ENCODE results near the gene DHX16. TPM values are rescaled to one million over a fixed set of nuclear protein-coding genes. Genes with fewer than 3 reads are reported as not detected.

DHX16 gene
- total and polyA plus RNA-seq, 9 of the 15 experiments (the other 6 are each of a cell fraction or from before 2014, with no cell fraction given), result 14.6 to 66.1 (median 47.5) TPM

GRCh38 chr6:30689022-30689865 is 16.4 kb upstream of the DHX16 start (continued):
- TF ChIP-seq ZMIZ1 (IDR thresholded peaks at IDR 0.05; ENCODE audit: low read depth in 2 of 2, low read length in 2 of 2) (no peak), RFX7 (CRISPR knock-in tag; IDR thresholded peaks at IDR 0.05) (no peak), SRSF3 (IDR thresholded peaks at IDR 0.05; ENCODE audit: insufficient read depth, low read length) (no peak), ZNF444 (CRISPR knock-in tag; IDR thresholded peaks at IDR 0.05) (no peak), POLR2A (conservative IDR thresholded peaks at IDR 0.05) (peak; percentile 10; the same call in 1 of the 2 replicates), SMARCE1 (IDR thresholded peaks at IDR 0.05) (no peak), RFX1 (IDR thresholded peaks at IDR 0.05) (no peak), CREBBP (IDR thresholded peaks at IDR 0.05; ENCODE audit: low read depth, low read length) (no peak), KLF6 (CRISPR knock-in tag; IDR thresholded peaks at IDR 0.05; ENCODE audit: borderline replicate concordance) (no peak), MED1 (CRISPR knock-in tag; IDR thresholded peaks at IDR 0.05; ENCODE audit: borderline replicate concordance) (no peak)
- TF ChIP-seq, protein P1, sequence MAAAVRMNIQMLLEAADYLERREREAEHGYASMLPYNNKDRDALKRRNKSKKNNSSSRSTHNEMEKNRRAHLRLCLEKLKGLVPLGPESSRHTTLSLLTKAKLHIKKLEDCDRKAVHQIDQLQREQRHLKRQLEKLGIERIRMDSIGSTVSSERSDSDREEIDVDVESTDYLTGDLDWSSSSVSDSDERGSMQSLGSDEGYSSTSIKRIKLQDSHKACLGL (CRISPR knock-in tag; IDR thresholded peaks at IDR 0.05; ENCODE audit: borderline replicate concordance, poor library complexity, severe bottlenecking), result no peak

All from K562 (cell line).